Parathyroid adenoma (tissue), 2 donors: ENCODE data around the gene THAP2.

Experiments used
- H2AFZ ChIP-seq: fragments of 300-600 bp; sonication (generic); one replicate; pipeline ENCODE4 v1.7.0; 2017; ENCODE audit warnings: antibody characterized with exemption, mild to moderate bottlenecking
- H3K27ac ChIP-seq: fragments of 300-600 bp; sonication (generic); one replicate; pipeline ENCODE4 v1.7.0; 2017
- H3K27me3 ChIP-seq: fragments of 300-600 bp; sonication (generic); one replicate; pipeline ENCODE4 v1.7.0; 2017; ENCODE audit warnings: low read length; ENCODE audit not compliant: control insufficient read depth, insufficient read depth
- H3K36me3 ChIP-seq: fragments of 300-600 bp; sonication (generic); one replicate; pipeline ENCODE4 v1.7.0; 2017; ENCODE audit warnings: low read length; ENCODE audit not compliant: control insufficient read depth, insufficient read depth
- H3K4me1 ChIP-seq: fragments of 300-600 bp; sonication (generic); one replicate; pipeline ENCODE4 v1.7.0; 2017; ENCODE audit warnings: control low read depth
- H3K4me2 ChIP-seq: fragments of 300-600 bp; sonication (generic); one replicate; pipeline ENCODE4 v1.7.0; 2017; ENCODE audit warnings: low read length
- H3K4me3 ChIP-seq: fragments of 300-600 bp; sonication (generic); one replicate; pipeline ENCODE4 v1.7.0; 2017; ENCODE audit warnings: low read depth, low read length
- H3K79me2 ChIP-seq: fragments of 300-600 bp; sonication (generic); one replicate; pipeline ENCODE4 v1.7.0; 2017; ENCODE audit warnings: control low read depth
- H3K9ac ChIP-seq: fragments of 300-600 bp; sonication (generic); one replicate; pipeline ENCODE4 v1.7.0; 2017; ENCODE audit warnings: mild to moderate bottlenecking
- H3K9me3 ChIP-seq: fragments of 300-600 bp; sonication (generic); one replicate; pipeline ENCODE4 v1.7.0; 2017; ENCODE audit warnings: low read length; ENCODE audit not compliant: control insufficient read depth
- CTCF ChIP-seq: fragments of 300-600 bp; sonication (generic); IDR thresholded peaks from one replicate; pipeline ENCODE4 v1.7.0; 2017; ENCODE audit warnings: antibody characterized with exemption, mild to moderate bottlenecking
- donor health status: primary hyperparathyroidism.

Gene THAP2

GRCh38 chr12:71640316-71640715, 23.8 kb upstream of the THAP2 start:
- no peak for TF ChIP-seq CTCF

GRCh38 chr12:71641390-71641789, 22.7 kb upstream of the THAP2 start:
- H3K9ac ChIP-seq: no peak overlapping the region
- H3K79me2 ChIP-seq: no peaks in the 10 kb centered on the region
- no peaks in the 10 kb centered on the region for H3K4me1 ChIP-seq
- no peak overlapping the region for H3K27ac ChIP-seq
- H3K9me3 ChIP-seq: no peaks in the 10 kb centered on the region
- no peak overlapping the region for H3K4me3 ChIP-seq
- H3K27me3 ChIP-seq: no peaks in the 10 kb centered on the region
- no peaks in the 10 kb centered on the region for H3K36me3 ChIP-seq
- TF ChIP-seq CTCF: no peak
- H2AFZ ChIP-seq: no peak overlapping the region
- H3K4me2 ChIP-seq: no peak overlapping the region

More at GRCh38 chr12:71640316-71640715, 23.8 kb upstream of the THAP2 start:
- Histone ChIP-seq H3K9me3 (no peaks in the 10 kb centered on the region), H3K27me3 (no peaks in the 10 kb centered on the region), H3K36me3 (no peaks in the 10 kb centered on the region), H3K27ac (no peak overlapping the region), H3K4me2 (no peak overlapping the region), H3K4me1 (no peaks in the 10 kb centered on the region), H3K79me2 (no peaks in the 10 kb centered on the region), H2AFZ (no peak overlapping the region), H3K9ac (no peak overlapping the region), H3K4me3 (no peak overlapping the region)

- no peak for TF ChIP-seq CTCF
- Histone ChIP-seq H3K27me3 (no peaks in the 10 kb centered on the region), H3K36me3 (no peaks in the 10 kb centered on the region), H3K4me3 (no peak overlapping the region), H3K9ac (no peak overlapping the region), H3K79me2 (no peaks in the 10 kb centered on the region), H3K9me3 (no peaks in the 10 kb centered on the region), H2AFZ (no peak overlapping the region), H3K4me1 (no peaks in the 10 kb centered on the region), H3K27ac (no peak overlapping the region), H3K4me2 (no peak overlapping the region)
These were observed 21.8 kb upstream of the THAP2 start for GRCh38 chr12:71642264-71642663.

- no peak for TF ChIP-seq CTCF
- no peaks in the 10 kb centered on the region for H3K9me3 ChIP-seq
- no peak overlapping the region for H3K4me2 ChIP-seq
- no peaks in the 10 kb centered on the region for H3K4me1 ChIP-seq
- H3K4me3 ChIP-seq: no peak overlapping the region
- H3K36me3 ChIP-seq: no peaks in the 10 kb centered on the region
- no peak overlapping the region for H3K27ac ChIP-seq
- no peak overlapping the region for H2AFZ ChIP-seq
- H3K27me3 ChIP-seq: no peaks in the 10 kb centered on the region
- no peak overlapping the region for H3K9ac ChIP-seq
- H3K79me2 ChIP-seq: peaks cover 5% of the 10 kb centered on the region
These were observed 18.8 kb upstream of the THAP2 start for GRCh38 chr12:71645268-71645667.

GRCh38 chr12:71646512-71646911, 17.6 kb upstream of the THAP2 start:
- Histone ChIP-seq H3K79me2 (peaks cover 9% of the 10 kb centered on the region), H3K4me1 (no peaks in the 10 kb centered on the region), H3K27me3 (no peaks in the 10 kb centered on the region), H3K27ac (no peak overlapping the region), H3K4me2 (no peak overlapping the region), H2AFZ (no peak overlapping the region), H3K4me3 (no peak overlapping the region), H3K9me3 (no peaks in the 10 kb centered on the region), H3K36me3 (no peaks in the 10 kb centered on the region), H3K9ac (no peak overlapping the region)
- TF ChIP-seq CTCF: no peak
